Endothelial cell of umbilical vein (primary cell): Measurements from ENCODE around the gene METTL27.

ENCODE experiments used
- CTCF ChIP-seq, 2 donors: IDR thresholded peaks; 1 replicate in 1 of 2; 2 replicates in 1 of 2; pipeline ENCODE4 v1.5.1; 2011; ENCODE audit warnings: low read length in 2 of 2, mild to moderate bottlenecking in 2 of 2, moderate library complexity in 2 of 2, control low read depth in 1 of 2, inconsistent platforms in 1 of 2, low read depth in 1 of 2; ENCODE audit not compliant: insufficient read depth in 1 of 2; ENCODE audit errors: extremely low read depth in 1 of 2
- GATA2 ChIP-seq: IDR thresholded peaks from 2 replicates; pipeline ENCODE4 v1.7.0; 2011; ENCODE audit warnings: low read depth, mild to moderate bottlenecking, moderate library complexity, mixed read lengths, low read length; ENCODE audit not compliant: insufficient read length, insufficient read depth
- JUN ChIP-seq: IDR thresholded peaks from 2 replicates; pipeline ENCODE4 v1.6.1; 2011; ENCODE audit warnings: borderline replicate concordance, low read depth; ENCODE audit not compliant: insufficient read length, insufficient read depth
- POLR2A ChIP-seq: IDR thresholded peaks from 2 replicates; pipeline ENCODE4 v1.6.1; 2012; ENCODE audit warnings: low read depth, mild to moderate bottlenecking, control low read depth, low read length

- TF ChIP-seq CTCF (IDR thresholded peaks at IDR 0.05; ENCODE audit: extremely low read depth in 1 of 2, insufficient read depth in 1 of 2, low read depth in 1 of 2, low read length in 2 of 2): peak in 1 of 2 donors; percentile 18
- no peak for TF ChIP-seq POLR2A
- no peak for TF ChIP-seq GATA2
- TF ChIP-seq JUN: no peak
Observed at GRCh38 chr7:73839743-73840714, 2.3 kb downstream of the METTL27 start.
